Neural progenitor cell (in vitro differentiated cells): Measurements from ENCODE around the gene AGO1.

Experiments
- CTCF ChIP-seq: fragments of 200-600 bp; sonication (generic); IDR thresholded peaks from 2 replicates; pipeline ENCODE4 v1.5.1; 2017; ENCODE audit warnings: antibody characterized with exemption, mild to moderate bottlenecking
- EZH2 ChIP-seq: fragments of 200-600 bp; sonication (generic); IDR thresholded peaks from 2 replicates; pipeline ENCODE4 v1.6.1; 2017; ENCODE audit warnings: antibody characterized with exemption, mild to moderate bottlenecking, moderate library complexity
- EZH2phosphoT487 ChIP-seq: fragments of 200-600 bp; sonication (generic); IDR thresholded peaks from 2 replicates; pipeline ENCODE4 v1.6.1; 2017; ENCODE audit warnings: antibody characterized with exemption

DNA sequence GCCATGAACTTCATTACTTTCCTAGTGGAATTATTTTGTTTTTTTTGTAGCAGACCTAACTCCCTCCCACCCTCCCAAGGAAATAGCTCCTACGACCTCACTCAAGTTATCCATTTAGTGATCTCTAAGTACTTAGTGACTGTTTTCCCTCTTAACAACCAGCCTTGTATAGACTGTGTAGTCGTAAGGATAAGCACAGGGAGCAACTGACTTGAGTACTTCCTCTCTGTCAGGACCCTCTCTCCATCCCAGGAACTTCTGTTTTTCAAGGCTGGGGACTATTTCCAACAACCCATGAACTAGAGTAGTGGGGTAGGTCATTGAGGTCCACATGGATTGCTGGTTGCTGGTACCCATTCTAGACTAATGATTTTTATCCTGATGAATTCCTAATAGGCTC is 1.9 kb downstream of the AGO1 start:
- no peak for TF ChIP-seq CTCF
- no peak for TF ChIP-seq EZH2
- TF ChIP-seq EZH2phosphoT487 = no peak
